Amygdala (tissue), 56 donors: ENCODE measurements around the gene GNAL.

Experiments used
- DNase-seq, 56 donors: peaks; one replicate each; lab custom pipeline; 2025; lab: John Stamatoyannopoulos, UW

Gene GNAL

GRCh38 chr18:11719050-11719449 is 30.0 kb downstream of the GNAL start:
- no peak for DNase-seq

- DNase-seq, result no peak
Measured at GRCh38 chr18:11719621-11720020, 30.6 kb downstream of the GNAL start.

GRCh38 chr18:11721720-11722119 is 32.7 kb downstream of the GNAL start:
- no peak for DNase-seq

- no peak for DNase-seq
Measured at GRCh38 chr18:11724781-11725180, 35.7 kb downstream of the GNAL start.

GRCh38 chr18:11726556-11726955 is 37.5 kb downstream of the GNAL start:
- no peak for DNase-seq

GRCh38 chr18:11728249-11728648 is 39.2 kb downstream of the GNAL start:
- DNase-seq, result no peak

- no peak for DNase-seq
Measured at GRCh38 chr18:11729556-11729955, 40.5 kb downstream of the GNAL start.

- DNase-seq, result peak in 47 of 56 donors; percentile 10 to 81 (median 44)
Measured at GRCh38 chr18:11733031-11733430, 44.0 kb downstream of the GNAL start.

GRCh38 chr18:11736656-11737055 is 47.6 kb downstream of the GNAL start:
- no peak for DNase-seq

GRCh38 chr18:11739893-11740292 is 50.8 kb downstream of the GNAL start:
- no peak for DNase-seq

GRCh38 chr18:11740461-11740860 is 51.4 kb downstream of the GNAL start:
- no peak for DNase-seq

GRCh38 chr18:11741505-11742145 is 52.6 kb downstream of the GNAL start:
- DNase-seq, result no peak

GRCh38 chr18:11745521-11745920 is 56.5 kb downstream of the GNAL start:
- DNase-seq, result no peak

- no peak for DNase-seq
Measured at GRCh38 chr18:11747286-11747685, 58.2 kb downstream of the GNAL start.

- peak in 1 of 56 donors; percentile 15 for DNase-seq
Measured at GRCh38 chr18:11747731-11748130, 58.7 kb downstream of the GNAL start.

- DNase-seq, result no peak
Measured at GRCh38 chr18:11749305-11749704, 60.2 kb downstream of the GNAL start.

- DNase-seq, result no peak
Measured at GRCh38 chr18:11750171-11750570, 61.1 kb downstream of the GNAL start.

- DNase-seq, result no peak
Measured at GRCh38 chr18:11750581-11751310, 61.7 kb downstream of the GNAL start.

GRCh38 chr18:11751341-11752115 is 62.5 kb downstream of the GNAL start:
- DNase-seq, result peak in 21 of 56 donors; percentile 2 to 64 (median 35)

GRCh38 chr18:11752116-11752911 is 63.2 kb downstream of the GNAL start:
- DNase-seq, result peak in 1 of 56 donors; percentile 9

- no peak for DNase-seq
Measured at GRCh38 chr18:11754979-11755378, 65.9 kb downstream of the GNAL start.
